ENCODE data around the gene RIMBP2. TPM values are rescaled to one million over a fixed set of nuclear protein-coding genes. Genes with fewer than 3 reads are reported as not detected.

Gene RIMBP2
- total RNA-seq, 1 experiment from 2014 or later: not detected

DNA sequence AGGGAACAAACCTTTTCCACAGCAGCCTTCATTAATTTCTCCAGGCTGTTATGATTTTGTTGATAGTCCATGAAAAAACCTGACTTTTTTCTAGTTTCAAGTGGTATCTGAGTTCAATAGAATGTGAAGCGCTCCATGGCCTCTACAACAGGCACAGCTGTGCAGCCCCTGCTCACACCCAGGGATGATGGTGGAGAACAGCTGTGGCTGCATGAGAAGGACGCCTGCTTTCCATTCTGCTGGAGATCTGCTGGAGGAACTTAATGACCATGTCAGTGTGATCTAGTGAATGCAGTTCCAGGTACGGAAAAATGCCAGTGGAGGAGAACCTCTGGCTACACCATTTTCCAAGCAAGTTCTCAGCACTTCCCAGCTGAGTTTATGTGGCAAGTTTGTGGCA lies 297.8 kb downstream of the RIMBP2 start:
- H3K27ac Mint-ChIP-seq (ENCODE audit: unreplicated experiment): no peak overlapping the region
- no peaks in the 10 kb centered on the region for H3K36me3 Mint-ChIP-seq (ENCODE audit: insufficient read depth, unreplicated experiment)
- Histone ChIP-seq H3K4me3 (ENCODE audit: low read depth, low read length) (no peak overlapping the region), H3K9me3 (no peaks in the 10 kb centered on the region), H3K4me1 (no peaks in the 10 kb centered on the region), H3K27me3 (replicated peaks; ENCODE audit: control insufficient read depth, insufficient read depth, low read length) (no peaks in the 10 kb centered on the region), H3K36me3 (ENCODE audit: control insufficient read depth, insufficient read depth, low read length) (no peaks in the 10 kb centered on the region)
- intact Hi-C loops (cut with micrococcal nuclease; ENCODE audit: unreplicated experiment): no loop called here
- H3K27me3 Mint-ChIP-seq (ENCODE audit: insufficient read depth, unreplicated experiment): peaks cover 18% of the 10 kb centered on the region
- no peaks in the 10 kb centered on the region for H3K4me1 Mint-ChIP-seq (ENCODE audit: low read depth, unreplicated experiment)
- no TSS peak for BruUV-seq (replicated peaks)
- ChIA-PET CTCF (no interaction called here), POLR2A (no interaction called here)
- no peak for DNase-seq
- TF ChIP-seq, protein P1, sequence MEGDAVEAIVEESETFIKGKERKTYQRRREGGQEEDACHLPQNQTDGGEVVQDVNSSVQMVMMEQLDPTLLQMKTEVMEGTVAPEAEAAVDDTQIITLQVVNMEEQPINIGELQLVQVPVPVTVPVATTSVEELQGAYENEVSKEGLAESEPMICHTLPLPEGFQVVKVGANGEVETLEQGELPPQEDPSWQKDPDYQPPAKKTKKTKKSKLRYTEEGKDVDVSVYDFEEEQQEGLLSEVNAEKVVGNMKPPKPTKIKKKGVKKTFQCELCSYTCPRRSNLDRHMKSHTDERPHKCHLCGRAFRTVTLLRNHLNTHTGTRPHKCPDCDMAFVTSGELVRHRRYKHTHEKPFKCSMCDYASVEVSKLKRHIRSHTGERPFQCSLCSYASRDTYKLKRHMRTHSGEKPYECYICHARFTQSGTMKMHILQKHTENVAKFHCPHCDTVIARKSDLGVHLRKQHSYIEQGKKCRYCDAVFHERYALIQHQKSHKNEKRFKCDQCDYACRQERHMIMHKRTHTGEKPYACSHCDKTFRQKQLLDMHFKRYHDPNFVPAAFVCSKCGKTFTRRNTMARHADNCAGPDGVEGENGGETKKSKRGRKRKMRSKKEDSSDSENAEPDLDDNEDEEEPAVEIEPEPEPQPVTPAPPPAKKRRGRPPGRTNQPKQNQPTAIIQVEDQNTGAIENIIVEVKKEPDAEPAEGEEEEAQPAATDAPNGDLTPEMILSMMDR (IDR thresholded peaks at IDR 0.05; ENCODE audit: insufficient read depth in 1 of 2, low read depth in 1 of 2, low read length in 1 of 2, severe bottlenecking in 1 of 2, unreplicated experiment in 1 of 2): no peak
- no peaks in the 10 kb centered on the region for H3K9me3 Mint-ChIP-seq (ENCODE audit: unreplicated experiment)
- H3K4me3 Mint-ChIP-seq (ENCODE audit: unreplicated experiment): no peak overlapping the region

DNA sequence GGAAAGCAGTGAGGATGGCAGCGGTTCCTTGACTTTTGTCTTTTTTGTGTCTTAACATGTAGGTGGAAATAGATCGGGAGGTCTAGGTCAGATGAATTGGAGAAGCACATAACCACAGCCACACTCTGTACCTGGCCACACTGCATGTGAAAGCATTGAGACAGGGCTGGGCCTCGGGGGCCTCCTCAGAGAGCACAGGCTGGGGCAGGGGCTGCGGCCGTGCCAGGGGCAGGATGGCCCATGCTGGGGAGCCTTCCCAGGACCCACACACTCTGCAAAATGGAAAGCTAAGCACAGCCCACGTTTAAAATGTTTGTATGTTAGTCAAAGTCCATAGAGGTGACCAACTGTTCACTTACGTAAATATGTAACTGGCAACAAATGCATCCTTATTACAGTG lies 301.7 kb downstream of the RIMBP2 start:
- H3K4me3 ChIP-seq (ENCODE audit: low read depth, low read length): no peak overlapping the region
- H3K27me3 ChIP-seq (replicated peaks; ENCODE audit: control insufficient read depth, insufficient read depth, low read length): no peaks in the 10 kb centered on the region
- no TSS peak for BruUV-seq (replicated peaks)
- POLR2A ChIA-PET: no interaction called here
- DNase-seq: no peak
- TF ChIP-seq, protein P1 (IDR thresholded peaks at IDR 0.05; ENCODE audit: insufficient read depth in 1 of 2, low read depth in 1 of 2, low read length in 1 of 2, severe bottlenecking in 1 of 2, unreplicated experiment in 1 of 2): no peak
- no peak overlapping the region for H3K4me3 Mint-ChIP-seq (ENCODE audit: unreplicated experiment)
- no peaks in the 10 kb centered on the region for H3K36me3 ChIP-seq (ENCODE audit: control insufficient read depth, insufficient read depth, low read length)
- CTCF ChIA-PET: no interaction called here
- no peaks in the 10 kb centered on the region for H3K36me3 Mint-ChIP-seq (ENCODE audit: insufficient read depth, unreplicated experiment)
- H3K9me3 Mint-ChIP-seq (ENCODE audit: unreplicated experiment): no peaks in the 10 kb centered on the region
- no peaks in the 10 kb centered on the region for H3K4me1 ChIP-seq
- no peaks in the 10 kb centered on the region for H3K9me3 ChIP-seq
- intact Hi-C loops (cut with micrococcal nuclease; ENCODE audit: unreplicated experiment): no loop called here
- H3K27ac Mint-ChIP-seq (ENCODE audit: unreplicated experiment): no peak overlapping the region
- H3K4me1 Mint-ChIP-seq (ENCODE audit: low read depth, unreplicated experiment): no peaks in the 10 kb centered on the region
- peaks cover 18% of the 10 kb centered on the region for H3K27me3 Mint-ChIP-seq (ENCODE audit: insufficient read depth, unreplicated experiment)

DNA sequence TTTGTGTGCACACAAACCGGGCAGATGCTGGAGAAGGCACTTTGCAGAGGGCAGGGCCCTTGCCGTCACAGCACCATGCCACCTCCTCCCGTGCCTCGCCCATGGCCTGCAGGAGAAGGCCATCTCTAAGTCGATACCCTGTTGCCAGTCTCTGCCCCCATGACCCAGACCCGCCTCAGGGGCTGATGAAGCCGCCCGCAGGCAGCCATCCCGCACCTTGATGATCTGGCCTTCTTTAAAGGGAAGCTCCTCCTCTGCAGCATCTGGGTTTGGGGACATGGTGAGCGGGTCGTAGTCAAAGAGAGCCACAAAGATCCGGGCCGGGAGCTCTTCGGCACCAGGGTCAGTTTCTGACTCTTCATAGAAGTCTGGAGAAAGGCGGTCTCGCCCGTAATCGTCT lies 302.2 kb downstream of the RIMBP2 start:
- TF ChIP-seq, protein P1 (IDR thresholded peaks at IDR 0.05; ENCODE audit: insufficient read depth in 1 of 2, low read depth in 1 of 2, low read length in 1 of 2, severe bottlenecking in 1 of 2, unreplicated experiment in 1 of 2): no peak
- Mint-ChIP-seq H3K4me1 (ENCODE audit: low read depth, unreplicated experiment) (no peaks in the 10 kb centered on the region), H3K27ac (ENCODE audit: unreplicated experiment) (no peak overlapping the region), H3K4me3 (ENCODE audit: unreplicated experiment) (no peak overlapping the region), H3K9me3 (ENCODE audit: unreplicated experiment) (no peaks in the 10 kb centered on the region), H3K36me3 (ENCODE audit: insufficient read depth, unreplicated experiment) (no peaks in the 10 kb centered on the region), H3K27me3 (ENCODE audit: insufficient read depth, unreplicated experiment) (peaks cover 18% of the 10 kb centered on the region)
- ChIA-PET POLR2A (no interaction called here), CTCF (no interaction called here)
- Histone ChIP-seq H3K27me3 (replicated peaks; ENCODE audit: control insufficient read depth, insufficient read depth, low read length) (no peaks in the 10 kb centered on the region), H3K4me3 (ENCODE audit: low read depth, low read length) (no peak overlapping the region), H3K9me3 (no peaks in the 10 kb centered on the region), H3K4me1 (no peaks in the 10 kb centered on the region), H3K36me3 (ENCODE audit: control insufficient read depth, insufficient read depth, low read length) (no peaks in the 10 kb centered on the region)
- intact Hi-C loops (cut with micrococcal nuclease; ENCODE audit: unreplicated experiment): no loop called here
- no TSS peak for BruUV-seq (replicated peaks)
- DNase-seq: no peak

All from Caco-2 (cell line).